NCI-H187 treated with DMSO at 0.1 percent for 48 hours (cell line): ENCODE data around the gene CYTIP.

Experiments
- DNase-seq: peaks from one replicate; lab custom pipeline; 2025; lab: John Stamatoyannopoulos, UW

The CYTIP gene

DNA sequence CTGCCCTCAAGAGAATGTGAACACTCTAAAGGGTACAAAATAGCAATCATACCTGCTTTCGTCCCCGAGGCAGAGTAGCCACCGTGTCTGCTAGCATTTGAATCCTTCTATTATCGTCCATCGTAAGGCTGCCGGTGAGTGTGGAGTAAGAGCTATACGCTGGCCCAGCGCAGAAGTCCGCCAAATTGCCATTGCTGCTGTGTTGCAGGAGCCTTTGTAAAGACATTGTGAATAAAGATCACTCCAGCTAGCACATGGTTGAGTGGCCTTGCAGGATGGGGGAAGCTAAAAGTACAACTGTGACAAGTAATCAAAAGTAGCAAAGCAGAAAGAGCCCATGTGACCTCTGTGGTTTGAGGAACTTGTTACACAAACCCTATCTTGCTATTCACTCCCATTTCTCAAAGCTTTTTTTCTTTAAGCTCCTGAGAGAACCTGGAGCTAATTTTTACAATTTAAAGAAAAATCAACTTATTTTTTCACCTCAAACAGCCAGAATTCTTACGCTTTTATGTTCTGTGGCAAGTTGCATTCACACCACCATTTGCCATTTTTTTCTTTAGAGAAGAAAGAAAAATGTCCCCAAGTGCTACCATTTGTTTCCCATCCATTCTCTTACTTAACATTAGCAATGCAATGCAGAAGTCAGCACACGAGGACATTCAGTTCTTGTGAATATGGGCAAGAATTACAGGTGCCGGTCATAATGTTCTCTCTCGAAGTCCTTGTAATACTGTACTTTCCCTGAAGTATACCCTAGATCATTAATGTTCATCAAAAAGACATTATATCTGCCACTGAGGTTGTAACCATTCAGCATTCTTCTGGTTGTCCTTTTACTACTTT, at the start of gene CYTIP:
Gene CYTIP, minus strand, starts transcription at position 295 of the 846 bp plus-strand sequence. Its CDS starts 69 bp downstream, at position 226.
- DNase-seq: no peak

DNA sequence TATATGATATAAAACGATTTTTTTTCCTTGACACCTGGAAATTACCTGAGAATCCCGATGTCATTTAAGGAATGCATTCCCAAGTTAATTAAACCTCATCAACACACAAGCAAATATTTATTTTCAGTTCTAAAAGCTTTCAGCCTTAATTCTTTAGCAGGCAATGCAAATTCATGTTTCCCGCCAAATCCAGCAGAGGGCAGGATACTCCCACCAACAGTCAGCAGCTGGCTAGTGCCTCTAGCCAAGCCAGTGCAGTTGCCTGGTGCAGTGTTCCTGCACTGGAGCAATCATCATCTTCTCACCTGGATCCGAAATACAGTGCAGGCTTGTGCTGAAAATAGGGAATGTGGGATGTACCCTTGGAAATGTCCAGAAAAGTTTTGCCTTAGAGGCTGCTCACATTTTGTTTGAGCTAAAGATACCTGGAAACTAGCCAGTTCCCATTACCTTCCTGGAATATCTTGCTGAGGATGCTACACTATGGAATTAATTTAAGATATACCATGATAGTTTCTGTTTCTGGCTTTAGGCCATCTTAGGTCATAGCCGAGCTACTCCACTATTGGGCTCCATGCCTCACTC, 48.4 kb upstream of the CYTIP start:
- no peak for DNase-seq

DNA sequence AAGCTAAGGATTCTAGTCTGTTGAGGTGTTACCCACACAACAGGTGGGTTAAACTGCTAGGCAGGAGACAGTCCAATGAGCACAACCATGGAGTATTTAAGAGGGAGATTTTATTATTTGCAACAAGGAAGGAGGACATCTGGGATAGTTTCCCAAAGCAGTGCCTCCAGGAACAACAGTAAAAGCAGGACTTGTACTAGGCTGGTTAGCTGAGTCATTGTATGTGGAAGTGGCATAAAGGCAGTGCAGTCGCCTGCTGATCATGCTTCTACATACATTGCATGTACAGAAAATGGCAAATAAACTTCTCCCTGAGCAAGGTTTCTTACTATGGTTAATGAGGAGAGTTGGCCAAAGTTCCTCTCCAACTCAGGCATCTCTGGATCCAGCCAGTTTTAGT, 46.1 kb upstream of the CYTIP start:
- no peak for DNase-seq

DNA sequence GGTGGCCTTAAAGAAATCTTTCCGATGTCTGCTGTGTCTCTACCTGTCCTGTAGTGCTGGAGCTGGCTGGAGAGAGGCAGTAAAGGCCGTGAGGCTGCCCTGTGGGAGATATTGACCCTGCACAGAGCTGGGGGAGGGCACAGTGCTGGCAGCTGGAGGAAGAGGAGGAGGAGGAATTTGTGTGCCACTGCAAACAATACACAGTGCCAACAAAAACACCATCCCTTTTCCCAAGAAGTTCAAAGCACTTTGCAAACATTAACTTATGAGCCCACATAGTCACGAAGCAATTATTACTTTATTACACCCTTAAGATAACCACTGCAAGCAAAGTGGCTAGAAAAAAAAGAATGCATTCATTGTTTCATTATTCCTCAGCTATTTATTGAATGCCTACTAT, 45.0 kb upstream of the CYTIP start:
- no peak for DNase-seq

DNA sequence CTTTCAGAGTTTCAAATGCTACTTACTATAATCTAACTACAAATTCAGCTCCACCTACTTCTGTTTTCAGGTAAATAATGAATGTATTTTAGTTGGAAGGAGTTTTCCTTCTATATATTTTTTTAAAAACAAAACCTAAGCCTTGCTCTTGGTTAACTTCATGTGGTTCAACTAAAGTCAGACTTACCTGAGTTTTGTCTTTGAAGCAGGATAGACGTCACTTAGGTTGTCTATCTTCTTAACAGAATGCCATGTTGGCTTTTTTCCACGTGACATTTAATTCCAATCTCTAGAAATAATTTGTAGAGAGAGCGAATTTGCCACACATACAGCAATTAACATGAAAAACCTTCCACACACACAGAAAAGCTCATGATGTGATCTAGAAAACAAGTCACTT, 43.9 kb upstream of the CYTIP start:
- no peak for DNase-seq

DNA sequence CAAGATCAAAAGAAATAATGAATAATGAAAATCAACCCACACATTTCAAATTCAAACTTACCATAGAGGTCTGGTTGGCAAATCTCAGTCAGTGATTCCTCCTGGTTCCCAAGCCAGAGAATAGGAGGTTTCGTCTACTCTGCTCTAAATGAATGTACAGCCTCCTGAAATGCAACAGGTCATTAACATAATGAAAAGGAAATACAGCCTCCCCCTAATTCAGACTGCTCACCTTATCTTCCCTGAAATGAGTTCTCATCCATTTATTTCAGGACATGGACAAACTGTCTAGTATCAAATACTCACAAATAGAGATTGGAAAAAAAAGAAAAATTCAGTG, 43.4 kb upstream of the CYTIP start:
- no peak for DNase-seq

DNA sequence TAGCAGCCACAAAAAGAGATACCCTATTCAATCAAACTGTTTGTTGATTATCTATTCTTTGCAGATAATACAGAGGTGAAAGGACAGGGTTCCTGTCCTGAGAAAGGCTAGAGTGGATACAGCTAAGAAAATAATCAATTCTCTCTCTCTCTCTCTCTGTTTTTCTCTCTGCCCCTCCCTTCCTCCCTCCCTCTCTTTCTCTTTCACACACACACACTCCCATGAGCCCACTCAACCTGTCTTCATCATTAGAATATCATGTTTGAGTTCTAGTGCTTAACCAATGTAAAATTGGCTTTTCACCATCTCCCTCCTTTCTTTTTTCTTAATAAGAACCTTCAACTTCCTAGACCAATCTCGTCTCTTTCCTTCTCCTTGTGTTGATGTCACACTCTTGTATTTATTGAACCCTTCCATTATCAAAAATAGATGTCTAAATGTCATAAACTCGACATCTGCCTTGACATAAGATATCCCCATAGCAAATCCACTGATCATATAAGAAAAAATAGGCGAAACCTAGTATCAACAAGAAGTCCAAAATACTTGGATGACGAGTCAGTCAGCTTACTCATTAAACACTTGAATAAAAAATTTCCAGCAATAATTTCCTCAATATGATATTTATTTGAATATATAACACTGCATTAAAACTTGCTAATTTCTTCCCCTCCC, 42.8 kb upstream of the CYTIP start:
- DNase-seq: no peak

DNA sequence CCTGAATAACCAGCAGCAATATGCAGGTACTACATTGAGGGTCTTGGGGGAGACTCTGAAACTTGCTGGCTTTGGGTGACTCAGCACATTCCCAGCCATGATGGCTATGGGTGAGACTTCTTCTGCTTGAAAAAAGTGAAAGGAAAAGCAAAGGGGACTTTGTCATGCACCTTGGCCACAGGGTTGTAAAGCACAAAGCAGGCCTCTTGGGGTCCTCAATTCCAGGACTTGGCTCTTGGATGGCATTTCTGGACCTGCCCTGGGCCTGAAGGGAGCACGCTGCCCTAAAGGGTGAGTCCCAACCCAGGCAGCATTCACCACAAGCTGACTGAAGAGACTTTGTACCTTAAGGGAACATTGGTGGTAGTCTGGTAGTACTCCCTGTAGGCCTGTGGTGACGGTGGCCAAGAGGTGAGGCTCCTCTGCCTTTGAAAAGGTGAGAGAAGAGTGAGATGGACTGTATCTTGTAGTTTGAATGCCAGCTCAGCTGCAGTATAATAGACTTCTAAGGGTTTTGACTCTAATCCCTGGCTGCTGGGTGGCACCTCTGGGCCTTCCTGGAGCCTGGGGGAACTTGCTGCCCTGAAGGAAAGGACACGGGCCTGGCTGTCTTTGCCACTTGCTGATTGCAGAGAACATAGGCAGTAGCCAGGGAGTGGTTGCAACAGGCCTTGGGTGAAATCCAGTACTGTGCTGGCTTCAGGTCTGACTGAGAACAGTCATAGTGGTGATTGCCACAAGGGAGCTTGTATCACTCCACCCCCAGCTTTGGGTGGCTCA, 36.5 kb upstream of the CYTIP start:
- no peak for DNase-seq

DNA sequence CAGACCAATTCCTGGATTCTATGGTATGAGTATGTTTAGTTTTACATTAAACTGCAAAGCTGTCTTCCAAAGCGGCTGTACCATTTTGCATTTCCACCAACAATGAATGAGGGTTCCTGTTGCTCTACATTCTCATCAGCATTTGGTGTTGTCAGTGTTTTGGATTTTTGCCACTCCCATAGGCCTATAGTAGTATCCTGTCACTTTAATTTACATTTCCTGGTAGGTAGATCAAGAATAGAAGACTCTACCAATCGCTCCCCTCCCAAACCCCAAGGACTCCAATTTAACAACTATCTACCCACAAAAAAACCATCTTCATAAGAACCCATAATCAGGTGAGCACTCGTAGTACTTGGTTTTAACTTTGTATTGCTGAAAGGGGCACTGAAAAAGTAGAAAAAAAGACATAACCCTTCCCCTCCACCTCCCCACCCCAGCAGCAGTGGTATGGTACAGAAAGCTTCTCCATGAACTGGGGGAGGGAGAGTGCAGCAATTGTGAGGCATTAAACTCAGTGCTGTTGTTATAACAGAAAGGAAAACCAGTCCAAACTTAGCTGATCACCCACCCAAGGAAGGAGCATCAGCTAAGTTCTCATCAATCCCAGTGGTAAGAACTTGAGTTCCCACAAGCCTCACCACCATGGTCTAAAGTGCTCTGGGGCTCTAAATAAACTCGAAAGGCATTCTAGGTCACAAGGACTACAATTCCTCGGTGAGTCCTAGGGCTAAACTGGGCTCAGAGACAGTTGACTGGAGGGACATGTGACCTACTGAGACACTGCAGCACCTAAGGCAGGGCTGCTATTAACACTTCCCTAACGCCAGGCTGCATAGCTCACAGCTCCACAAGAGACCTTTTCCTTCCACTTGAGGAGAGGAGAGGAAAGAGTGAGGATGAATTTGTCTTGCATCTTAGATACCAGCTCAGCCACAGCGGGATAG, 35.5 kb upstream of the CYTIP start:
- no peak for DNase-seq

DNA sequence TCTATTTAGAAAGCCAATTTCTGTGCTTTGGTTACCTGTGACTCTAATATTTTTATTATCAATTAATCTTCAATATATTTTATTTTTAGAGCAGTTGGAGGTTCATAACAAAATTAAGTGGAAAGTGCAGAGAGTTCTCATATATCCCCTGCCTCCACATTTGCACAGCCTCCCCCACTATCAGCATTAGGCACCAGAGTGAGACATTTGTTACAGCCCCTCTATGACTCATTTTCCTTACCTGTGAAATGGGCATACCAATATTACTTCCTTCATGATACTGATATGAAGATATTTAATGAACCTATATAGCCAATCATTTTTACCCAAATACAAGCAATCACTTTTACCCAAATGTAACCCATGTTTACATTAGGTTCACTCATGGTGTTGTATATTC, 34.0 kb upstream of the CYTIP start:
- DNase-seq: no peak

DNA sequence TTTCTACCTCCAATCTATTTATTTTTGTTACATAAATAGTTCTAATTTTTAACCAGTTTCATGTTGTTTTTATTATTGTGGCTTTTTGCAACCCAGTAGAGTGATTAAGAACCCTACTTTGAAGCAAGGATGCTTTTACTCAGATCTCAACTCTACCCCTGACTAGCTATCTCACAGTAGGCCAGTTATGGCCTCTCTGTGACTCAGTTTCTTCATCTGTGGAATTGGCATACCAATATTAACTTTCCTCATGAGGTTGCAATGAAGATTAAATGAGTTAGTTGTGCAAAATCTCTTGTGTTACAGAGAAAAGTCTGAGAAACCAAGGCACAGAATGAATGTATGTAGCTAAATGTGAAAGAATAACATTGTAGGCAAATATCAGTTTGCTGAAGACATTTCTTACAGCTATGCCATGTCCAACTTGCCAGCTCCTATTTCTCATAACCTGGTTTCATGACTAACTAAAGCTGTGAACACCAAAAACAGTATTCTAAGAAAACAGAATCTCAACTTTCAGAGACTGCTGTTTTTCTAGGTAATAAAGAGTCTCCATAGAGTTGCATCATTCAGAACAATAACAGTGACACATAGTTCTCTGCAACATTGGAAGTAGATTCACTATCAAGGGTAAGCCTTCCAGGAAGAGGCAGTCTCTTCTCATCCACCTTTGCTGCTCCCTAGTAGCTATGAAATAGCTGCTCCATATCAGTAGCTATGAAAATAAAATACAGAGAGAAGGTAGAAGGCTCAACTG, 33.2 kb upstream of the CYTIP start:
- DNase-seq: no peak

DNA sequence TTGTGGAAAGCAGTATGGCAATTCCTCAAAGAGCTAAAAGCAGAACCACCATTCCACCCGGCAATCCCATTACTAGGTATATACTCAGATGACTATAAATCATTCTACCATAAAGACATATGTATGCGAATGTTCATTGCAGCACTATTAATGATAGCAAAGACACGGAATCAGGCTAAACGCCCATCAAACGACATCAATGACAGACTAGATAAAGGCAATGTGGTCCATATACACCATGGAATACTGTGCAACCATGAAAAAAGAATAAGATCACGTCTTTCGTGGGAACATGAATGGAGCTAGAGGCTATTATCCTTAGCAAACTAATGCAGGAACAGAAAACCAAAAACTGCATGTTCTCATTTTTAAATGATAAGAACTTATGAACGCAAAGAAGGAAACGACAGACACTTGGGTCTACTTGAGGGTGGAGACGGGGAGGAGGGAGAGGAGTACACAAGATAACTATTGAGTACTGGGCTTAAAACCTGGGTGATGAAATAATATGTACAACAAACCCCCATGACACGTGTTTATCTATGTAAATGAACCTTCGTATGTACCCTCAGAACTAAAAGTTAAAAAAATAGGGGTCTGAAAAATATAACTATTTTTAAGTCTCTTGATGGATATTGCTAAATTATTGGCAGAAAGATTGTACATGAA, 32.0 kb upstream of the CYTIP start:
- DNase-seq: no peak

DNA sequence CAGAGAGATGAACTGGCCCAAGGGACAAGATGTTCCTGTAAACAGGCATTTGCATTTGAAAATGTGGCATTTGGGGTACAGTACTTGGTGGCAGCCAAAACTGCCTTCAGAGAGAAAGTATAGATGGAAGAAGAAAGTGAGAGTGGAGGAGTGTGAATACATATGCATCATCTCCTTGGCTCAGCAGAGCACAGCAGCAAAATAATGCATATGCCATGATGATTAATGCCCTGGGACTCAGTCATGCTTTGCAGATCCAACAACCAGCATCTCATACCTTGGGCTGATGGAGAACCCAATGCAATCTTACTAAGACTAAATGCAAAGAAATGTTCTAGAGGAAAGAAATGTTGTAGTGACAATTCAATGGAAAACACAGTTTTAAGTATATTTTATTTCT, 29.7 kb upstream of the CYTIP start:
- DNase-seq: no peak

DNA sequence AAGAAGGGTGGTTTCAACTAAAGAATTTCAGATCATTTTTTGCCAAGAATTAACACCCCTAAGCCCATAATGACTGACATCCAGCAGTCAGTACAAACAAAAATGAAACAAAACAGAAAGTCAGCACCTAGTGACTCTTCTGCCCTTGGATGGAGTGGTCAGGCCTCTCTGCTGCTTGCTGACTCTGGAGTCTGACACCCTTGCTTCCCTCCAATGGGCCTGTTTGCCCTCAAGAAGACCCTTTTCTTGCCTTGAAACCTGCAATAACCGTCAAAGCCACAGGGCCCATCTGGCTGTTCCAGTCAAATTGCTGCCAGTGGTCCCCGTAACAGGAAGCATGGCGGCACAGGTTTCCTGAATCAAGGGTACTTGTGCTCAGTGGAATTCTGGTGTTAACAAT, 27.2 kb upstream of the CYTIP start:
- DNase-seq: no peak

DNA sequence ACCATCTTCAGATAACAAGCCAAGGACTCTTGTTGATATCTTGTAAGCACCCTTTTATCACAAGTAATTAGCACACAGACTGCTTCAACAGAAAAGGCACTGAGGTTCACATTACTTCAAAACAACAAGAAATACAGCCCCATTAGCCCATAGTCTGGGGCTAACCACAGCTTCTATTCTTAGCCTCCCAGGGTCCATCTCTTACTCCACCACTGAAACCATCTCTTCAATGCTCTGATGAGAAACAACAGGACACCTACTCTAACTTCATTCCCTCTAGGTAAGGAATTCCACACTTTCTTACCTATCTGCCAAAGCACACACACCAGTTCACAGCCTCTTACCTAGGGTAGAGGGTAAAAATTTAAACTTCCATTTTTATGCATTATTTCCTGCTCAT, 26.4 kb upstream of the CYTIP start:
- no peak for DNase-seq

DNA sequence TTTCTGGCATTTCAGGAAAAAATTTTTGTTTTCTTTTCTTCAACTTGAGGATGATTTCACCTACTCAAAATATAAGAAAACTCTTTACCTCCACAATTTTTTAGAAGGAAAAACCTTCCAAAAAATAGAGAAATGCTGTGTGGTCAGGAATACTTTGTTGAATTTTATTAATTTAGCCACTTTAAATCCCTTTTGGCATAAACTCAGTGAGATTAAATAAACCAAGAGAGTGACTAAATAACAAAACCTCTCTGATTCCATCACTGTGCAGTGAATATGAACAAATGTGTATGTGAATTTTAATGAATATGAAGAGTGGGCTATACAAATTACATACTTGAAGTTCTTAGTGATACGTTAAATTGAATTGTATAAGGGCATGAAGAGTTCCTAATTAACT, 25.8 kb upstream of the CYTIP start:
- no peak for DNase-seq

DNA sequence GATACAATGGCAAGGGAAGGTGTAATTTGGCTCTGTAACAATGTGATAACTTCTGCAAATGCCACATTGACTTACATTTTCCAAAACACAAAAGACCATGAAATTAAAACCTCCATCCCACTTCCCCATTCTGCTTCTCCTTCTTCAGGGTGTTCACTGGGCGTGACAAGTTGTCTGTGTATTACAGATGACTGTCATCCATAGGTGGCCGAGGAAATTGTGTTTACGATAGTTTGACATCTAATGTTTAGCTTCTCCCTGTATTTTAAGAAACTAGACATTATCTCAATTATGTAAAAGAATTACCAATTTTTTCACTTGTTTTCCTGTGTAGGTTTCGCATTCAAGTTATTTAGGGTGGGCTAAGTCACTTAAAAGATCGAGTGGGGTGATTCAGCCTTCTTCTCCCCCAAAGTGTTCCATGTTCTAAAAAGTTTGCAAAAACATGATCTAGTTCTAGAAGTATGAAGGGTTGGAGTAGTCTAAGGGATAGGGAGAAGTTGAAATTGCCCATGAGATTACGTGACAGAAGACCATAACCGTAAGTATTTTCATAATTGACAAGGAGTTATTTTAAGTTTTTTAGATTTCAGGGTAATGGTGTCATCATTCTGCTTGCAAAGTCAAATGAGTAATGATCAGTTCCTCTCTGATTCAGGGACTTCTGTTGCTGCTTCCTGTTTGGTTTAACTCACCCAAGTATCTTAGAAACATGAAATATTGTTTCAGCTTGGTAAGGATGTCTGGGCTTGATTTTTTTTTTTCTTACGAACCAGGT, 25.2 kb upstream of the CYTIP start:
- DNase-seq: no peak

DNA sequence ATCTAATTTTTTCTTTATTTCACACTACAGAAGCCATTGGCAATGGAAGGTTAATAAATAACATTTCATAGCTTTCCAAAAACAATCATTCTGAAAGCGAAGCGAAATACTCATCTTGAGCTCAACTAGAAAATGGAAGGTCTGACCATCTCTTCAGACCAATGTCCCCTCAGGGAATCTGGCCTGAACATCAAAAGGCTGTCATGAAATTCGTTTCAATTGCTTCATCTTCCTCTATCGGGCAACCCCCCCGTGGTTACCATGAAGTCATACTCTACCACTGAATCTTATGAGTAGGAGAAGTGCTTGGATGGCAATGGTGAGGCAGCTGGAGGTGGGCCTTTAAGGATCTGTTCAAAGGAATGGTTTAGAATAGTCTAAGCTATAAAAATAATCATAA, 22.9 kb upstream of the CYTIP start:
- no peak for DNase-seq

DNA sequence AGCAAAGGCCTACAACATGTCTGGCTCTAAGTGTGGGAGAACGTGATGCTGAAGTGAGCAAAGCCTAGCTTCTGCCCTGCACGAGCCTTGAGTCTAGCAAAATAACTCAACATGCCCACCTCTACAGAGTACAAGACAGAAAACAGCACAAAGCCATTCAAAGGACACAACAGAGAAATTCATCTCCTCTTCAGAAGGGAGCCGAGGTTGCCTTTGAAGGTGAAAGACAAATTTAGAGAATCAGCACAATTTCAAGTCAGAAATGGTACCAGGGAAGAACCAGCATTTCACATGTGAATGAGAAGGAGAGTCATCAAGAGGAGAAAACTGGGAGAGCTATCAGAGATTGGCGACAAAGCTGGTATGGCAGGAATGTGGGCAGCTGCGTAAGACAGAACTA, 21.7 kb upstream of the CYTIP start:
- DNase-seq: no peak
